LoVo (cell line): ENCODE measurements around the gene ACCS.

Experiments
- DNase-seq: peaks from one replicate; pipeline ENCODE4 v3.0.0-alpha.2; 2016; ENCODE audit warnings: low spot score

ACCS gene

DNA sequence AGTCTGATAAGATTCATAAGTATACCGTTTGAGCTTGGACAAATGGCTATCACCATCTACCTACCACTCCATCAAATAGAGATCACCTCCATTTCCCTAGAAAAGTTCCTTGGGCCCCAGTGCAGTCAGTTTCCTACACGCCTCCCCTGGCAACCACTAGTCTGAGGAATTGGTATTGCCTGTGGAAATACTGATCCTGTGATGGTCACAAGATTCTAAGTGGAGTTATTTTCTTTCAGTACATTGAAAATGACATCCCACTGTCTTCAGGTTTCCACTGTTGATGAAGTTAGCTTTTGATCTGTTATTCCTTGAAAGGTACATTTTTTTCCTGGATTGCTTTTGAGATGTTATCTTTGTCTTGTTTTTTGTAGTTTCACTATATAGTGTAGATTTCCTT is 22.9 kb upstream of the ACCS start:
- DNase-seq, result no peak

GRCh38 chr11:44046182-44046581 is 19.9 kb upstream of the ACCS start:
- DNase-seq, result no peak

- no peak for DNase-seq
Observed at GRCh38 chr11:44047298-44047697, 18.8 kb upstream of the ACCS start.

DNA sequence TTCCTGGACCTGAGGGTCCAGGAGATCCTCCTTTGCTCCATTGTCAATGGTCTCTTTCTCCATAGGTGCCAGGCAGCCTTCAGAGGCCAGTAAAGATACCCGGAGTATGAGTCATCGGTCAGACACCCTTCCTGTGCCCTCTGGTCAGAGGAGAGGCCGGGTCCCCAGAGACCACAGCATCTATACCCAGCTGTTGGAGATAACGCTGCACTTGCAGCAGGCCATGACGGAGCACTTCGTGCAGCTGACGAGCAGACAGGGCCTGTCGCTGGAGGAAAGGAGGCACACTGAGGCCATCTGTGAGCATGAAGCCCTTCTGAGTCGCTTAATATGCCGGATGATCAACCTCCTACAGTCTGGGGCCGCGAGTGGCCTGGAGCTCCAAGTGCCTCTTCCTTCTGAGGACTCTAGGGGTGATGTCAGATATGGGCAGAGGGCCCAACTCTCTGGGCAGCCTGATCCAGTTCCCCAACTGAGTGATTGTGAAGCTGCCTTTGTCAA is 18.1 kb upstream of the ACCS start, which contains the start of gene ACCSL:
ACCSL (plus strand) TSS at position 51 of the 501 bp plus-strand sequence; CDS start at position 107, 56 bp downstream.
- no peak for DNase-seq

DNA sequence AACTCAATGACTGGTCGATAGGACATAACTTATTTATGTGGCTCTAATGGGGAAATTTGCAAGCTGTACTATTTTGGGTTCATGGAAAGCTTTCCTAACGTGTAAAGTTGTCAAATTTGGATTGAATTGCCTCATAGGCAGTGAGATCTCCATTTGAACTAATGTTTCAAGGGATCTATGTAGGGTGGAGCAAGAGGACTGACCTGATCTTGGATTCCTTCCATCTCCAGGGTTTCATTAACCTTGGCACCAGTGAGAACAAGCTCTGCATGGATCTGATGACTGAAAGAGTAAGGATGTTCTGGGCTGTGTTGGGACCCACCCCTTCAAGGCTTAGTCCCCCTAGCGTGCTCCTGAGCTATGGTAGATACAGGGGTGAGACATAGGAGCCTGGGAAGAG is 16.2 kb upstream of the ACCS start:
- DNase-seq, result no peak

GRCh38 chr11:44051171-44051570 is 14.9 kb upstream of the ACCS start:
- no peak for DNase-seq

DNA sequence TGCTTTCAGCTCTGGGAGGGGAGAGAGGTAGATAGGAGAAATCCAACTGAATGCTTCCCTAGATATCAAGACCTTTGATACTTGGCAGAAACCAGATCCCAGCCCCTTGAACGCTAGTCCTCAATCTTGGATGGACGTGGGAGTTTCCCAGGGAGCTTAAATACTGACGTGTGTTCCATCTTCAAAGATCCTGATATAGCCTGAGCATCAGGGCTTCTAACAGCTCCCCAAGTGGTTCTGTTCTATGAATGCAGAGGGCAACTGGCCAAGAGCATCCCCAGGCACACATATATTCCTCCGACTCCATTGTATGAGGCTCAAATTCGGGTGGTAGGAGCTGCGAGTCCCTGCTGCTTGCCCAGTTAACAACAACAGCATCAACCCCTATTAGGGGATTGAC is 8.7 kb upstream of the ACCS start:
- DNase-seq, result no peak

DNA sequence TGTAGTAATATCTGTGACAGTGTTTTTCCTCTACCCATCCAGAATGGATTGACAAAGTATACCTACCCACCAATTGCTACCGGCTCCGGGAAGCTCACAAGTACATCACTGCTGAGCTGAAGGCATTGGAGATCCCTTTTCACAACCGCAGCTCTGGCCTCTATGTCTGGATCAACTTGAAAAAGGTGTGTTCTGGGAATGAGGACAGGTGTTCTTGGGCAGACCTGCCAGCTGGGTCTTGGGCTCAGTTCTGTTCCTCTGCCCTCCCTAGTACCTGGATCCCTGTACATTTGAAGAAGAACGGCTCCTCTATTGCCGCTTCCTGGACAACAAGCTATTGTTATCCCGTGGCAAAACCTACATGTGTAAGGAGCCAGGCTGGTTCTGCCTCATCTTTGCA is 7.8 kb upstream of the ACCS start:
- DNase-seq, result no peak

DNA sequence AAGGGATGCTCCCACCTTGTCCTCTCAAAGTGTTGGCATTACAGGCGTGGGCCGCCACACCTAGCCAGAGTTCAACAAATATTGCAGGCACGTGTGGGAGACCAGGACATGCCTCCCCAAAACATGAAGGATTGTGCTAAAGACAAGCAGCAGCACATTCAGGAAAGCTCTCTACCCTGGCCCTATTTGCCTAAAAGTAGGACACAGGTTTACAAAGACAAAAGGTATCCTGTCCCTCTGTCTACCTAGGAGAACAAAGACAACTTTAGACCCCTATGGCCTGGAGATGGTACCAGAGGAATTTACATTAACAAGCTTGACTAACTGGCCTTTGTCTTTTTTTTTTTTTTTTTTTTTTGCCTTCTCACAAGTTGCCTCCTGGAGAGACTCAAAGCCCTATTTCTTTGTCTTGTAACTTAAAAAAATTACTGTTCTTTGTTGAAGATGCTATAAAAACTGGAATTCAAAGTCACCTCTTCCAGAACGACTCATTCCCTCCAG is 859 bp upstream of the ACCS start:
- DNase-seq, result peak; percentile 7

- peak; percentile 86 for DNase-seq
Observed at GRCh38 chr11:44066732-44067141, 667 bp downstream of the ACCS start.

DNA sequence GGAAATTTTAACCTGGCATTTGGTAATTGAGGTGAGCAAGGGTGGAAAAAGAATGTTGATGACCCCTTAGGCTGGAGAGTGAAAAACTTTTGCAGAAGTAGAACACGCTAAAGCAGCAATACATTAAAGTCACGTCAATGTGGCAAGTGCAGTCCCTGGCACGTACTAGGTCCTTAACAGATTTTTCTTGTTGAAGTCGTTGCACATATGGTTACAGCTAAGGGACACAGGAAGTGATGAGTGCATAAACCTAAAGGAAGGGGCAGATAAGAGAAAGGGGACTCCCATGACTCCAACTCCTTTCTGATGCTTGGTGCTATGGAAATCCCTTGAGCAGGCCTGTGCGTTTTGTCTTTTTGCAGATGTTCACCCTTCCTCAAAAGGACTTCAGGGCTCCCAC is 1.2 kb downstream of the ACCS start:
- no peak for DNase-seq

GRCh38 chr11:44068180-44068579 is 2.1 kb downstream of the ACCS start:
- DNase-seq, result no peak

DNA sequence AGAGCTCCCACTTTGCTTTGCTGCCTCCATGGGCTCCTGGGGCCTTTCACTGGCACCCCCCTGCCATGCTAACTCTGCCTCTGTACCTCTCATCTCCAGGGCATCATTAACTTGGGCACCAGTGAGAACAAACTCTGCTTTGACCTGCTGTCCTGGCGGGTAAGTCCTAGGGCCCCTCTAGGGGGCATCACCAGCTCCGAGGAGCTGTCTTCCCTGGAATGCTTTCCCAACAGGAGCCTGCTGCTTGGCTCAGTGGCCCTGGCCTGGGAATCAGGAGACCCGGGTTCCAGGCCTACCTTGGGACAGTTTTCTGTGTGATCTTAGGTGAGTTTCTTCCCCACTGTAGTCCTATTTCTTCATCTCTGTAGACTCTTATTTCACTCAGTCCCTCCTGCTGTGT is 5.1 kb downstream of the ACCS start:
- no peak for DNase-seq

- no peak for DNase-seq
Observed at GRCh38 chr11:44072757-44073658, 6.9 kb downstream of the ACCS start.

DNA sequence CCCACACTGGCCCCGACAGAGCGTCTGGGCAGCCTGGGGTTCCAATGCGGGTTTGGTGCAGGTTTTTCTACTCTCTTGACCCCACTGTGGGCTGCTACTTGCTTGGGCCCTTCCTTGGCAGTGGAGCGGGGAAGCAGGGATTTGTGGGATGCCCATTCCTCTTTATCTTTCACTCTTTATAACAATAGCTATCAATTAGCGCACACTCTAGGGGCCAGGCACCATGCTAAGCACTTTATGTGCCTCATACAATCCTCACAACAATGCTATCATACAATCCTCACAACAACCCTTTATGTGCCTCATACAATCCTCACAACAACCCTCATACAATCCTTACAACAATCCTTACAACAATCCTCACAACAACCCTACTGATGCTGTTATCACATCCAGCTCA is 12.7 kb downstream of the ACCS start:
- no peak for DNase-seq

GRCh38 chr11:44079376-44079775 is 13.3 kb downstream of the ACCS start:
- no peak for DNase-seq

DNA sequence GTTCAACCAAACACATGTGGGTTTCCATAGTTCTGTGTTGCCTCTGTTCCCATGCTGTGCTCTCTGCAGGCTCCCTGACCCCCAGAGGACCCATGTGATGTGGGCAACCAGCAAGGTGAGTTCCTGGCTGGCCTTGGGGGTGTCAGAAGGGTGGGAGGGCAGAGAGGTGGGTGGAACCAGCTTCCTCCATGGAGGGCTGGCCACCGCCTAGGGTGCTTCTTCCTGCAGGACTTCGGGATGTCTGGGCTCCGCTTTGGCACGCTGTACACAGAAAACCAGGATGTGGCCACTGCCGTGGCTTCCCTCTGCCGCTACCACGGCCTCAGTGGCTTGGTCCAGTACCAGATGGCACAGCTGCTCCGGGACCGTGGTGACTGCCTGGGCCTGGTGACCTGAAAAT is 14.9 kb downstream of the ACCS start:
- no peak for DNase-seq

- no peak for DNase-seq
Observed at GRCh38 chr11:44082645-44083044, 16.6 kb downstream of the ACCS start.

DNA sequence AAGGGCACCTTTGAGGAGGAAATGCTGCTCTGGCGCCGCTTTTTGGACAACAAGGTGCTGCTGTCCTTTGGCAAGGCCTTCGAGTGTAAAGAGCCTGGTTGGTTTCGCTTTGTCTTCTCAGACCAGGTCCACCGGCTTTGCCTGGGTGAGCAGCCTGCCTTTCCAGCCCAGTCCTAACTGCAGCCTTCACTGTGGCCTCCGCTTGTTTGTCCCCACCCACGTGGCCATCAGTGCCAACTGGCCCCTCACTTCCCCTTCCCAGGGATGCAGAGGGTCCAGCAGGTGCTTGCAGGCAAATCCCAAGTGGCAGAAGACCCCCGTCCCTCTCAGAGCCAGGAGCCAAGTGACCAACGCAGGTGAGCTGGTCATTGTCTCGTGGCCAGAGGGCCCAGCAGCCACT is 17.4 kb downstream of the ACCS start:
- no peak for DNase-seq

GRCh38 chr11:44083906-44084305 is 17.8 kb downstream of the ACCS start:
- no peak for DNase-seq

DNA sequence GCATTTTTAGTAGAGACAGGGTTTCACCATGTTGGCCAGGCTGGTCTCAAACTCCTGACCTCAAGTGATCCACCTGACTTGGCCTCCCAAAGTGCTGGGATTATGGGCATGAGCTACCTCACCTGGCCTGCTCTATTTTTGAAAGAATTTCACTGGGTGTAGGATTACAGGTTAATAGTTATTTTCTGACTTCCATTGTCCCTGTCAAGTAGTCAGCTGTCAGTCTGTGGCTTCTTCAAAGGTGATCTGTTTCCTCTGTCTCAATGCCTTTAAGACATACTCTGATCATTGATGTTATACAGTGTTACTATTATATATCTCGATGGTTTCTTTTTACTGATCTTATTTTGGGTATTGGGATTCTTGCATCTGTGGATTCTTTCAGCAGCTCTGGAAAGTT is 19.3 kb downstream of the ACCS start:
- DNase-seq, result no peak

- no peak for DNase-seq
Observed at GRCh38 chr11:44088377-44088776, 22.3 kb downstream of the ACCS start.

DNA sequence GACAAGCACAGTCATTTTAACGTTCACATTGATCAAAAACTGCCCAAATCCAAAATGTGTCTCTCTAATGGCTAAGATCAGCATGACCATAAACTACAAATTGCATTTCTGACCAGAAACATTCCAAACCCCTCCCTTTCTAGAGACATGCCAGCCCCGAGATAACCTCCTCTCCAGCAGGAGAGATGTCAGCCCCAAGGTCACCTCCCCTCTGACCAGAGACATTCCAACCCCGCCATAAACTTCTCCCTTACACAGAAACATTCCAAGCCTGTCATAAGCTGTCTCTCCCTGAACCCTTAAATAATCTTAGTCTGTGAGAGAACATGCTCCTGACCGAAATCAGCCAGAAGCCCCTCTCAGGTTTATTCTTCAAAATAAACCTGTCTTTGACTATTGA is 22.8 kb downstream of the ACCS start:
- no peak for DNase-seq

DNA sequence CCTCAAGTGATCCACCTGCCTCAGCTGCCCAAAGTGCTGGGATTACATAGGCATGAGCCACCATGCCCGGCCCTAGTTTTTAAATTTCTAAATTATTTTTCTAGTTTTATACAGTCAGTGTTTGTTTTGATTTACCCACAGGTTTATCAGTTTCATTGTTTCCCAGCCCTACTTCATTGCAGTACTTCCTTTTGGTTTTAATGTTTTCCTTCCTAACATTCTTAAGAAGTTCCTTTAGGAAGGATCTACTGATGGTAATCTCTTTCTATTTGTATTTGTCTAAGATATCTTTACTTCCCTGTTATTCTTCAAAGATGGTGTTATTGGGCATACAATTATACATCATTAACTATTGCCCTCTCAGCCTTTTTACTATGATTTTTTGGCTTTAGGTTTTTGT is 24.5 kb downstream of the ACCS start:
- no peak for DNase-seq
